NT2/D1 (cell line): ENCODE data around the gene SEPTIN11.

Source experiments
- YY1 ChIP-seq: IDR thresholded peaks from 2 replicates; pipeline ENCODE4 v1.6.1; 2011; ENCODE audit not compliant: insufficient read length, insufficient read depth
- ZNF274 ChIP-seq: IDR thresholded peaks from 2 replicates; pipeline ENCODE4 v1.6.1; 2011; ENCODE audit warnings: mild to moderate bottlenecking, low read depth, low read length

GRCh38 chr4:76972306-76972705 is 22.8 kb downstream of the SEPTIN11 start:
- TF ChIP-seq YY1 (no peak), ZNF274 (no peak)
